ENCODE results near the gene RUSF1. TPM values are rescaled to one million over a fixed set of nuclear protein-coding genes. Genes with fewer than 3 reads are reported as not detected.
A peak's percentile ranks its signal among the peaks of the same experiment; 100 is the strongest.

RUSF1 gene
- total and polyA plus RNA-seq, 9 of the 15 experiments (the other 6 are each of a cell fraction or from before 2014, with no cell fraction given) = 0.80 to 52.8 (median 27.6) TPM

DNA sequence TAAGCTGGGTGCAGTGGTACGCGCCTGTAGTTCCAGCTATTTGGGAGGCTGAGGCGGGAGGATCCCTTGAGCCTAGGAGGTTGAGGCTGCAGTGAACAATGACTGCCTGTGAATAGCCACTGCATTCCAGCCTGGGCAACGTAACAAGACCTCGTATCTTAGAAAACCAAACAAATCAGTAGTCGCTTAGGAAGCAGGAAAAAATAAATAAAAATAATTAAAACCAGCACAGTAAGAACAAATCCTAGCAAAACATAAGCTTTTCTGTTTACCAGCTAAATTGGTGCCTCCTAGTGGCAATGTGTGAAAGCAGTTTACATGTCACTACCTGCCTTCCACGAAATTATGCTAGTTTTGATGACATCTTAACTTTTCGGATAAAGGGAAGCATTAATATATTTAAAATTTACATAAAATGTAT lies 47.6 kb downstream of the RUSF1 start (continued):
- TF ChIP-seq, protein P1, sequence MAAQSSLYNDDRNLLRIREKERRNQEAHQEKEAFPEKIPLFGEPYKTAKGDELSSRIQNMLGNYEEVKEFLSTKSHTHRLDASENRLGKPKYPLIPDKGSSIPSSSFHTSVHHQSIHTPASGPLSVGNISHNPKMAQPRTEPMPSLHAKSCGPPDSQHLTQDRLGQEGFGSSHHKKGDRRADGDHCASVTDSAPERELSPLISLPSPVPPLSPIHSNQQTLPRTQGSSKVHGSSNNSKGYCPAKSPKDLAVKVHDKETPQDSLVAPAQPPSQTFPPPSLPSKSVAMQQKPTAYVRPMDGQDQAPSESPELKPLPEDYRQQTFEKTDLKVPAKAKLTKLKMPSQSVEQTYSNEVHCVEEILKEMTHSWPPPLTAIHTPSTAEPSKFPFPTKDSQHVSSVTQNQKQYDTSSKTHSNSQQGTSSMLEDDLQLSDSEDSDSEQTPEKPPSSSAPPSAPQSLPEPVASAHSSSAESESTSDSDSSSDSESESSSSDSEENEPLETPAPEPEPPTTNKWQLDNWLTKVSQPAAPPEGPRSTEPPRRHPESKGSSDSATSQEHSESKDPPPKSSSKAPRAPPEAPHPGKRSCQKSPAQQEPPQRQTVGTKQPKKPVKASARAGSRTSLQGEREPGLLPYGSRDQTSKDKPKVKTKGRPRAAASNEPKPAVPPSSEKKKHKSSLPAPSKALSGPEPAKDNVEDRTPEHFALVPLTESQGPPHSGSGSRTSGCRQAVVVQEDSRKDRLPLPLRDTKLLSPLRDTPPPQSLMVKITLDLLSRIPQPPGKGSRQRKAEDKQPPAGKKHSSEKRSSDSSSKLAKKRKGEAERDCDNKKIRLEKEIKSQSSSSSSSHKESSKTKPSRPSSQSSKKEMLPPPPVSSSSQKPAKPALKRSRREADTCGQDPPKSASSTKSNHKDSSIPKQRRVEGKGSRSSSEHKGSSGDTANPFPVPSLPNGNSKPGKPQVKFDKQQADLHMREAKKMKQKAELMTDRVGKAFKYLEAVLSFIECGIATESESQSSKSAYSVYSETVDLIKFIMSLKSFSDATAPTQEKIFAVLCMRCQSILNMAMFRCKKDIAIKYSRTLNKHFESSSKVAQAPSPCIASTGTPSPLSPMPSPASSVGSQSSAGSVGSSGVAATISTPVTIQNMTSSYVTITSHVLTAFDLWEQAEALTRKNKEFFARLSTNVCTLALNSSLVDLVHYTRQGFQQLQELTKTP (IDR thresholded peaks at IDR 0.05; ENCODE audit: low read depth in 1 of 2, partially characterized antibody in 2 of 2) = no peak
- TF ChIP-seq, protein P2, sequence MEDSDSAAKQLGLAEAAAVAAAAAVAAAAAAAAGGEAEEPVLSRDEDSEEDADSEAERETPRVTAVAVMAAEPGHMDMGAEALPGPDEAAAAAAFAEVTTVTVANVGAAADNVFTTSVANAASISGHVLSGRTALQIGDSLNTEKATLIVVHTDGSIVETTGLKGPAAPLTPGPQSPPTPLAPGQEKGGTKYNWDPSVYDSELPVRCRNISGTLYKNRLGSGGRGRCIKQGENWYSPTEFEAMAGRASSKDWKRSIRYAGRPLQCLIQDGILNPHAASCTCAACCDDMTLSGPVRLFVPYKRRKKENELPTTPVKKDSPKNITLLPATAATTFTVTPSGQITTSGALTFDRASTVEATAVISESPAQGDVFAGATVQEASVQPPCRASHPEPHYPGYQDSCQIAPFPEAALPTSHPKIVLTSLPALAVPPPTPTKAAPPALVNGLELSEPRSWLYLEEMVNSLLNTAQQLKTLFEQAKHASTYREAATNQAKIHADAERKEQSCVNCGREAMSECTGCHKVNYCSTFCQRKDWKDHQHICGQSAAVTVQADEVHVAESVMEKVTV (CRISPR knock-in tag; IDR thresholded peaks at IDR 0.05) = 0 out of 2 replicates have a peak, but pooled peaks have one; percentile 18
- TF ChIP-seq, protein P3, sequence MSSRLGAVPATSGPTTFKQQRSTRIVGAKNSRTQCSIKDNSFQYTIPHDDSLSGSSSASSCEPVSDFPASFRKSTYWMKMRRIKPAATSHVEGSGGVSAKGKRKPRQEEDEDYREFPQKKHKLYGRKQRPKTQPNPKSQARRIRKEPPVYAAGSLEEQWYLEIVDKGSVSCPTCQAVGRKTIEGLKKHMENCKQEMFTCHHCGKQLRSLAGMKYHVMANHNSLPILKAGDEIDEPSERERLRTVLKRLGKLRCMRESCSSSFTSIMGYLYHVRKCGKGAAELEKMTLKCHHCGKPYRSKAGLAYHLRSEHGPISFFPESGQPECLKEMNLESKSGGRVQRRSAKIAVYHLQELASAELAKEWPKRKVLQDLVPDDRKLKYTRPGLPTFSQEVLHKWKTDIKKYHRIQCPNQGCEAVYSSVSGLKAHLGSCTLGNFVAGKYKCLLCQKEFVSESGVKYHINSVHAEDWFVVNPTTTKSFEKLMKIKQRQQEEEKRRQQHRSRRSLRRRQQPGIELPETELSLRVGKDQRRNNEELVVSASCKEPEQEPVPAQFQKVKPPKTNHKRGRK (tag; IDR thresholded peaks at IDR 0.05) = 0 out of 2 replicates have a peak, but pooled peaks have one; percentile 19
- no peak for TF ChIP-seq MAFK (IDR thresholded peaks at IDR 0.05; ENCODE audit: low read length)
- TF ChIP-seq BRCA1 (IDR thresholded peaks at IDR 0.05) = no peak
- TF ChIP-seq BRCA1 (CRISPR knock-in tag; IDR thresholded peaks at IDR 0.05) = no peak
- TF ChIP-seq, protein P4, sequence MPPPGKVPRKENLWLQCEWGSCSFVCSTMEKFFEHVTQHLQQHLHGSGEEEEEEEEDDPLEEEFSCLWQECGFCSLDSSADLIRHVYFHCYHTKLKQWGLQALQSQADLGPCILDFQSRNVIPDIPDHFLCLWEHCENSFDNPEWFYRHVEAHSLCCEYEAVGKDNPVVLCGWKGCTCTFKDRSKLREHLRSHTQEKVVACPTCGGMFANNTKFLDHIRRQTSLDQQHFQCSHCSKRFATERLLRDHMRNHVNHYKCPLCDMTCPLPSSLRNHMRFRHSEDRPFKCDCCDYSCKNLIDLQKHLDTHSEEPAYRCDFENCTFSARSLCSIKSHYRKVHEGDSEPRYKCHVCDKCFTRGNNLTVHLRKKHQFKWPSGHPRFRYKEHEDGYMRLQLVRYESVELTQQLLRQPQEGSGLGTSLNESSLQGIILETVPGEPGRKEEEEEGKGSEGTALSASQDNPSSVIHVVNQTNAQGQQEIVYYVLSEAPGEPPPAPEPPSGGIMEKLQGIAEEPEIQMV (tag; conservative IDR thresholded peaks at IDR 0.05; ENCODE audit: low read depth) = no peak
- no peak for TF ChIP-seq RBM15 (IDR thresholded peaks at IDR 0.05; ENCODE audit: insufficient read depth, low read length)
- TF ChIP-seq ELF1 (tag; IDR thresholded peaks at IDR 0.05) = no peak
- 0 out of 2 replicates have a peak, but pooled peaks have one; percentile 31 for TF ChIP-seq JUND (IDR thresholded peaks at IDR 0.05; ENCODE audit: borderline replicate concordance, low read depth, low read length)
- no peak for TF ChIP-seq JUND (tag; IDR thresholded peaks at IDR 0.05; ENCODE audit: borderline replicate concordance, low read depth, low read length)
- no peak for TF ChIP-seq XRCC3 (IDR thresholded peaks at IDR 0.05)
- no peak for TF ChIP-seq MECOM (CRISPR knock-in tag; IDR thresholded peaks at IDR 0.05)
- TF ChIP-seq, protein P5, sequence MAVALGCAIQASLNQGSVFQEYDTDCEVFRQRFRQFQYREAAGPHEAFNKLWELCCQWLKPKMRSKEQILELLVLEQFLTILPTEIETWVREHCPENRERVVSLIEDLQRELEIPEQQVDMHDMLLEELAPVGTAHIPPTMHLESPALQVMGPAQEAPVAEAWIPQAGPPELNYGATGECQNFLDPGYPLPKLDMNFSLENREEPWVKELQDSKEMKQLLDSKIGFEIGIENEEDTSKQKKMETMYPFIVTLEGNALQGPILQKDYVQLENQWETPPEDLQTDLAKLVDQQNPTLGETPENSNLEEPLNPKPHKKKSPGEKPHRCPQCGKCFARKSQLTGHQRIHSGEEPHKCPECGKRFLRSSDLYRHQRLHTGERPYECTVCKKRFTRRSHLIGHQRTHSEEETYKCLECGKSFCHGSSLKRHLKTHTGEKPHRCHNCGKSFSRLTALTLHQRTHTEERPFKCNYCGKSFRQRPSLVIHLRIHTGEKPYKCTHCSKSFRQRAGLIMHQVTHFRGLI (CRISPR knock-in tag; IDR thresholded peaks at IDR 0.05) = no peak
- TF ChIP-seq FOXK2 (conservative IDR thresholded peaks at IDR 0.05 in 1 of 2, IDR thresholded peaks at IDR 0.05 in 1 of 2; ENCODE audit: low read depth in 2 of 2) = peak in 1 of 2 experiments; percentile 57; a peak in 1 of 4 replicates
- peak; percentile 50 to 56 for TF ChIP-seq RAD21 (CRISPR knock-in tag; conservative IDR thresholded peaks at IDR 0.05 in 1 of 2, IDR thresholded peaks at IDR 0.05 in 1 of 2)

All from K562 (cell line).